Panc1 (cell line): Measurements from ENCODE around the gene LINGO1. TPM values are rescaled to one million over a fixed set of nuclear protein-coding genes. Genes with fewer than 3 reads are reported as not detected.

Source experiments
- ATAC-seq: fragments of 200-7000 bp; cut with Tn5 transposase; 2 replicates; pipeline ENCODE4 v1.9.1; 2020; ENCODE audit warnings: mild to moderate bottlenecking, moderate library complexity
- BruUV-seq: library from RNA; stranded (reverse); fragments of 400-500 nt; replicated peaks from 2 replicates; lab custom pipeline; 2021; lab: Mats Ljungman, UMichigan
- CTCF ChIA-PET: fragments of 300-600 bp; sonication (Branson Sonifier 250); formaldehyde crosslinking; loops from one replicate; lab custom pipeline; 2022; ENCODE audit warnings: antibody characterized with exemption; lab: Charles Lee
- POLR2A ChIA-PET: fragments of 300-600 bp; sonication (Branson Sonifier 250); formaldehyde crosslinking; loops from one replicate; lab custom pipeline; 2022; ENCODE audit warnings: antibody characterized with exemption; lab: Charles Lee
- DNase-seq: peaks from one replicate; pipeline ENCODE4 v3.0.0-alpha.2; 2010; ENCODE audit warnings: low read depth, low spot score
- H3K27ac ChIP-seq: 2 replicates; pipeline ENCODE4 v1.5.1; 2011; ENCODE audit warnings: mild to moderate bottlenecking, low read length, inconsistent platforms
- H3K27me3 ChIP-seq: fragments of 200-500 bp; sonication (Bioruptor generic); 2 replicates; pipeline ENCODE4 v1.6.0; 2014; ENCODE audit warnings: low read length, inconsistent platforms; ENCODE audit not compliant: control insufficient read depth, insufficient read depth
- H3K36me3 ChIP-seq: fragments of 200-500 bp; sonication (Bioruptor generic); 2 replicates; pipeline ENCODE4 v1.5.1; 2014; ENCODE audit warnings: inconsistent platforms, mild to moderate bottlenecking, low read length, moderate library complexity; ENCODE audit not compliant: control insufficient read depth, insufficient read depth
- H3K4me1 ChIP-seq: 2 replicates; pipeline ENCODE4 v1.5.1; 2011; ENCODE audit warnings: inconsistent platforms, mild to moderate bottlenecking, low read length, moderate library complexity; ENCODE audit not compliant: control insufficient read depth, insufficient read depth
- H3K4me3 ChIP-seq, 2 experiments: 2 replicates each; pipeline ENCODE4 v1.5.1; 2011 to 2012; ENCODE audit warnings: low read depth in 2 of 2, low read length in 2 of 2, mild to moderate bottlenecking in 2 of 2, inconsistent platforms in 1 of 2, moderate library complexity in 1 of 2
- H3K9me3 ChIP-seq: fragments of 200-500 bp; sonication (Bioruptor generic); 2 replicates; pipeline ENCODE4 v1.5.1; 2014; ENCODE audit warnings: low read depth, mild to moderate bottlenecking, inconsistent platforms, low read length, moderate library complexity; ENCODE audit not compliant: control insufficient read depth, insufficient read depth
- CTCF ChIP-seq: fragments of 450-650 bp; IDR thresholded peaks from 2 replicates; pipeline ENCODE4 v1.5.1; 2017; ENCODE audit warnings: mild to moderate bottlenecking
- POLR2AphosphoS5 ChIP-seq: IDR thresholded peaks from 2 replicates; pipeline ENCODE4 v1.6.1; 2012; ENCODE audit warnings: mild to moderate bottlenecking, low read depth, low read length, moderate library complexity
- REST ChIP-seq, 2 experiments: IDR thresholded peaks; 2 replicates each; pipeline ENCODE4 v1.6.1; 2011 to 2012; ENCODE audit warnings: low read depth in 2 of 2, control low read depth in 1 of 2, low read length in 1 of 2, mild to moderate bottlenecking in 1 of 2, moderate library complexity in 1 of 2; ENCODE audit not compliant: insufficient read depth in 1 of 2
- SIN3A ChIP-seq: IDR thresholded peaks from 2 replicates; pipeline ENCODE4 v1.6.1; 2012; ENCODE audit warnings: low read depth, mild to moderate bottlenecking, low read length, moderate library complexity, borderline replicate concordance; ENCODE audit not compliant: insufficient read depth
- TCF7L2 ChIP-seq: IDR thresholded peaks from 2 replicates; pipeline ENCODE4 v1.6.1; 2011; ENCODE audit warnings: mild to moderate bottlenecking, low read depth, low read length, inconsistent platforms
- in situ Hi-C: cut with HindIII; loops from 2 replicates; pipeline ENCODE4 v1.10.0; 2016; ENCODE audit warnings: low sequenced_read_pairs, low pct_unique_long_range_greater_than_20kb
- intact Hi-C: fragments of 100-400 bp; cut with micrococcal nuclease; formaldehyde crosslinking; loops from one replicate; pipeline ENCODE4 v1.10.0; 2022; ENCODE audit not compliant: unreplicated experiment
- total RNA-seq: library from RNA; stranded (reverse); gene quantifications from one replicate; pipeline ENCODE4 v1.2.1, GENCODE V29; 2021; ENCODE audit not compliant: unreplicated experiment

The LINGO1 gene
- total RNA-seq, 1 experiment from 2014 or later, result 18.2 TPM

GRCh38 chr15:77672135-77672534 lies 39.4 kb upstream of the LINGO1 start:
- H3K4me1 ChIP-seq, result no peaks in the 10 kb centered on the region
- H3K27ac ChIP-seq, result no peak overlapping the region
- ChIA-PET POLR2A (no interaction called here), CTCF (no interaction called here)
- H3K36me3 ChIP-seq, result no peaks in the 10 kb centered on the region
- ATAC-seq, result no peak
- H3K4me3 ChIP-seq, result no peak overlapping the region
- no TSS peak for BruUV-seq
- in situ Hi-C loops (no loop called here), intact Hi-C loops (no loop called here)
- no peaks in the 10 kb centered on the region for H3K9me3 ChIP-seq
- peaks cover 9% of the 10 kb centered on the region for H3K27me3 ChIP-seq
- TF ChIP-seq TCF7L2, result no peak
- no peak for TF ChIP-seq CTCF
- TF ChIP-seq SIN3A, result no peak
- TF ChIP-seq POLR2AphosphoS5, result no peak
- no peak for TF ChIP-seq REST (IDR thresholded peaks at IDR 0.05; ENCODE audit: insufficient read depth in 1 of 2, low read depth in 2 of 2, low read length in 1 of 2)
- no peak for DNase-seq

DNA sequence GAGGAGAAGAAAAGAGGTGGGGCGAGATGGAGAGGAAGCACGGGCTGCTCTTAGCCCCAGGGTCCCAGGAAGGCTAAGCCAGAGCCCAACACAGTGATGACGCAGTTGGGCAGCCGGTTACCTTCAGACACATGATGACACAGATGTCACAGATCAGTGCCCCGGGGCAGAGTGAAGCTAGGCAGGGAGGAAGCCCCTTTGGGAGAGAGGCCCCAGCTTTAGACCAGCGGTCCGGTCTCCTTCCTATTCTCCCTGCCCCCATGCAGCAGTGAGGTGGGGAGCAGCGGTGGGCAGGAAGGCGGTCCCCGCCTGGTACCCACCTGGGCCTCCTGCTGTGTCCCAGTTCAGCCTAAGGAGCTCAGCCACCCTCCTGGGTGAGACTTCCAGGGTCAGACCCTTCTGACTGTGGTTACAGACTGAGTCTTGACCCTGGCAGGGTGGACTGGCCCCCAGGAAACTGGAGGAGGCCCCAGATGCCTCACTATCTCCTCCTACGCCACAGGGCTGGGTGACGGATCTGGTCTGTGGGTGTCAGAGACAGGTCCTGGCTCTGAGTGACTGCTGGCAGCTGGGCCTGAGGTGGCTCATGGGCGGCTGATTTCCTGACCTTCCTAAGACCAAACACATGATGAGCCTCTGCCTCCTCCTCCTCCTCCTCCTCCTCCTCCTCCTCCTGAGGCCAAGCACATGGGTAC lies 38.8 kb upstream of the LINGO1 start:
- Histone ChIP-seq H3K27me3 (peaks cover 9% of the 10 kb centered on the region), H3K9me3 (no peaks in the 10 kb centered on the region), H3K4me3 (no peak overlapping the region), H3K27ac (no peak overlapping the region), H3K36me3 (no peaks in the 10 kb centered on the region), H3K4me1 (no peaks in the 10 kb centered on the region)
- in situ Hi-C loops, result no loop called here
- intact Hi-C loops, result no loop called here
- ChIA-PET CTCF (no interaction called here), POLR2A (interaction anchor here (0.7 kb wide), 1 partner anchor 9 kb away, joined by 13 read pairs; no protein-coding TSS in a partner anchor)
- no peak for TF ChIP-seq REST (IDR thresholded peaks at IDR 0.05; ENCODE audit: insufficient read depth in 1 of 2, low read depth in 2 of 2, low read length in 1 of 2)
- TF ChIP-seq SIN3A, result no peak
- no peak for TF ChIP-seq POLR2AphosphoS5
- no peak for TF ChIP-seq TCF7L2
- TF ChIP-seq CTCF, result no peak
- ATAC-seq (no peak), DNase-seq (no peak)
- BruUV-seq, result no TSS peak
